Activated CD4-positive, alpha-beta T cell treated with anti-CD3 and anti-CD28 coated beads, Interleukin-2, Interleukin-6, amounts not matched to agents 100 ng/mL and 50 ng/mL, durations not matched to agents 16 hours and 8 hours (primary cell): Measurements from ENCODE around the gene LYST.

Experiments used
- DNase-seq: peaks from one replicate; pipeline ENCODE4 v3.0.0-alpha.2; 2020

The LYST gene

GRCh38 chr1:235883261-235883927 lies 16.7 kb upstream of the LYST start:
- DNase-seq: peak; percentile 46

- DNase-seq: no peak
These were observed 16.1 kb upstream of the LYST start for GRCh38 chr1:235882816-235883215.

DNA sequence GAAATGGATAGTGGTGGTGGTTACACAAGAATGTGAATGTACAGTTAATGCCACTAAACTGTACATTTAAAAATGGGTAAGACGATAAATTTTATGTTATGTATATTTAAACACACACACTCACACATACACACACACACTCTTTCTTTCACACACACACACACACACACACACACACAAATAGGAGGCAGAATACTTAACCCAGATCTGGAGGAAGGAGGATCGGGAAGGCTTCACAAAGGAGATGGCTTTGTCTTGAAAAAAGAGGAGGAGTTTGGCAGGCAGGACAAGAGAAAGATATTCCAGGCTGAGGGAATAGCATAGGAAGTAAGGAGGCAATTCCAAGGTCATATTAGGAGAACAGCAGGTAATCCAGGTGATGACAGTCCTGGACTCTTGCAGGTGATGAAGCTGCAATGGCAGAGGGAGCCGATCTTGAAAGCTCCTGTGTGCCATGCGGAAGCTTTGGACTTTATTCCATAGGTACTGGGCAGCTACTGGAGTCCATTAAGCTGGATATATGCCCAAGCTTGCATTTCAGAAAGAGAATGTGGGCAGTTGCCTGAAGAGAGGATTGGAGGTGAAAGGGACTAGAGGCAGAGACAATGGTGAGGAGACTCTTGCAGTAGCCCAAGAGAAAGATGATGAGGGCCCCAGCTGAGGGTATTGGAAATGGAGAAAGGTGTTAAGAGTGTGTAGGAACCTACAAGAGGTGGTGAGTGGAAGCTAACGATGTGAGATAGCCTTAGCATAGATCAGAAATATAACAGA lies 15.4 kb upstream of the LYST start:
- no peak for DNase-seq

- DNase-seq: no peak
These were observed 11.5 kb upstream of the LYST start for GRCh38 chr1:235878082-235878811.

GRCh38 chr1:235876402-235876841 lies 9.7 kb upstream of the LYST start:
- DNase-seq: no peak

DNA sequence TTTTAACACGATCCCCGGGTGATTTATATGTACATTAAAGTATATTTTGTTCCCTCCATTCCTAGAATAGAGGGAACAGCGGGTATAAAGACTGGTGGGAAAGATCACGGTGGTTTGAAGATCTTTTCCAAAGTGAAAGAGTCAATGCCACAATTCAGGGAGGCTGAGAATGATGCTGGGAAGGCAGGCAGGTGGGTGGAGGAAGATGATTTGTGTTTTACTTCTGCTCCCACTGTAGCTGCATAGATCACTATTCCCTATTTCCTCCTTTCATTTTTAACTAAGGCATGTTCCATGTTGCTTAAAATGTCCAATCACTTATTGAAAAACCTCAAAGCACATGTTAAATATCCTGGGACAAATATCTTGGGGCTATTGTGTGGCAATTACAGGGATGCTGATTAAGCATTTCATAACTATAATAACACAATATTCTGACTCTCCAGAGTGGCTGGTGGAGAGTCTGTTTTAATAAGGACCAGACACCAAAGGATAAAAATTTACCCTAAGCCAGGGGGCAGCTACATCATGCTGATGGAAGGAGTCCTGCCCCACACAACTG lies 8.4 kb upstream of the LYST start:
- no peak for DNase-seq

GRCh38 chr1:235874261-235874660 lies 7.6 kb upstream of the LYST start:
- no peak for DNase-seq

- DNase-seq: no peak
These were observed 6.9 kb upstream of the LYST start for GRCh38 chr1:235873571-235873970.

DNA sequence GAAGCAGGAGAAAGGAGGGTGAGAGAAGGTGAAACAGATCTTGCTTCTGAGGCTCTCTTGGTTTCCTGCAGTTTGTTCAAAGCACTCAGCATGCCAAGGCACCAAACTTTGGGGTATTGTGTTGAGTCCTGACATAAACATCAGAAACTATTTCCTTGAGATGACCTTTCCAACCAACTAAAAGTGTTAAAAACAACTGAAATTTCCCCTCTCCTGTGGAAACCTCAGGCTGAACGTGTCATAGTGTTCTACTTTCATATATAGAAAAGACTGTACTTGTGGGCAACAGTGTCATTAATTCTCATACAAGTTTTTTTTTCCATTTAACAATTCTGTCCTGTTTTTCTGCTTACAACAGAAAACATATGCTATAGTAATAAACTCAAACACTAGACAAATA lies 6.3 kb upstream of the LYST start:
- DNase-seq: peak; percentile 62

GRCh38 chr1:235872270-235872669 lies 5.6 kb upstream of the LYST start:
- no peak for DNase-seq

DNA sequence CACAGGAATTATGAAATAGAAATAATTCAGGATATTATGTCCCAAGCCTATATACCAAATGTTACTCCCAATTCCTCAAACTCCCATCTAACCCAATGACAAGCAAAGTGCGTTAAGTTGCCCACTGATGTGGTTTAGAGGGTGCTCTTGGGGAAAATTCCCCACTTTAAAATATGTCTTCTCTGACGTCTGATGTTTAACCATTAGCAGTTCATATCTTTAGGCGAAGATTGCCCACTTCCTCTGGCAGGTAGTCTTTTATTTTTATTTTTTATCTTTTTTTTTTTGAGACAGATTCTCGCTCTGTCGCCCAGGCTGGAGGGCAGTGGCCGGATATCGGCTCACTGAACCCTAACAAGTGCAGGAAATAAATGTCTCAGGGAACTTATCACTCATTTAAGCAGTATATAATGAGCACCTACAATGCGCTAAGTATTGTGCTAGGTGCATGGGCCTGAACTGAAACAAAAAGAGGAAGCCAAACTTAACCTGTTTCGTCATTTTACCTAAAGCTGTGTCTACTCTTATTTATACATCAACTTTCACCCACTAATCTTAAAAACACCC lies 1.3 kb upstream of the LYST start:
- DNase-seq: peak; percentile 47

- DNase-seq: peak; percentile 99
These were observed 473 bp upstream of the LYST start for GRCh38 chr1:235866913-235867845.

- DNase-seq: no peak
These were observed 1.0 kb downstream of the LYST start for GRCh38 chr1:235865565-235866204.

GRCh38 chr1:235864931-235865525 lies 1.7 kb downstream of the LYST start:
- DNase-seq: no peak

DNA sequence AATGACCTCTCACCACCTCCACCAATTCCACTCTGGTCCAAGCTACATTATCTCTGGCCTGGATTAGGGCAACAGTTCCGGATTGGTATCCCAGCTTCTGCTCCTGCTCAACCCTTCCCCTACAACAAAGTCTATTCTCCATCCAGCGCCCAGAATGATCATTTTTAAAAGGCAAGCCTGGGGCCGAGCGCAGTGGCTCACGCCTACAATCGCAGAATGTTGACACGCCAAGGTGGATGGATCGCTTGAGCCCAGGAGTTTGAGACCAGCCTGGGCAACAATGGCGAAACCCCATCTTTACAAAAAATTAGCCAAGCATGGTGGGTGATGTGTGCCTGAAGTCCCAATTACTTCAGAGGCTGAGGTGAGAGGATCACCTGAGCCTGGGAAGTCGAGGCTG lies 2.2 kb downstream of the LYST start:
- DNase-seq: no peak

DNA sequence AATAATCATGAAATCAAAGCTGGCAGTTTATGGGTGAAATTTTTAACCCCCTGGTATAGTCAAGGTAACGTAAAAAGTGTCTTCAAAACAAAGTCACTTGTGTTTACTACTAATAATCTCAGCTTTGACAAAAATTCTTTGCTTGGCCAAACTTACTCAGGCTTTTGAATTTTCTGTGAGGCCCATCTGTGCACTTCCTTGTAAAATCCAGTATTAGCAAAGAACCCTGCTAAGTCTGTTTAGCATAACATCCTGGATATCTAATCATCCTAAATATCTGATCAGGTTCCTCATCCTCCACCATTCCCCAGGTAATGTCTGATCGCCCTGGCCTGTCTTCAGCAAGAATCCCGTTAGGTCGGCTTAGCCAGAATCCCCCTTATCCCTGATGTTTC lies 3.0 kb downstream of the LYST start:
- no peak for DNase-seq

DNA sequence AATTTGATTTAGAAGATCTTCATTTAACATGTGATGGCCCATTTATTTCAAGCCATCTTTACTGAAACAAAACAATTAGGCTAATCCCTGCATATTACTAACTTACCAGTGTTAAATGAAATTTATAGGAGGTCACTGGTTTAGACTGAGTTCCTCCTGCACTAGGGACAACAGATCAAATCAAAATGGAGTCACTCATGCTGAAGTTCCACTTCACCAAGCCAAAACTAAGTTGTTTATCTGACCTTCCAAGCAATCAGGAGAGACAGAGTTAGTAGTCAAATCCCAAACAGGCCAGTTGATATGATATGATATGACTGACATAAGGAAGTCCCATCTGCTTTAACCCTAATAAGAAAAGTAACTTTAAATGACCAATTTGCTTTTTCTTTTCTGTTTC lies 4.8 kb downstream of the LYST start:
- no peak for DNase-seq

DNA sequence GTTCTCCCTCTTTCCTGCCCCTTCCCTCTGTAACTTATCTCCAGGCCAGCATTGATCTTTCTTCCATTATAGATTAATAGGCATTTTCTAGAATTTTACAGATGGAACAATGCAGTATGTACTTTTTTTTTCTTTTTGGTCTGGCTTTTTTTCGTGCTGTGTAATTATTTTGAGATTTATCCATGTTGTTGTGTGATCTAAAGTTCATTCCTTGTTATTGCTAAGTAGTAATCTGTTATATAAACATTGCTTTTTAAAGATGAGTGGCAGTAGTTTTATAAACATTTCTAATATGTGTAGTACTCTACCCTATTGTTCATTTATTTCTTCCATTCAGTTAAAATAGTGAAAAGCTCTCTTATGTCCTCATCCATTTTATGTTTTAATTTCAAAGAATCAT lies 5.9 kb downstream of the LYST start:
- no peak for DNase-seq

- peak; percentile 61 for DNase-seq
These were observed 6.9 kb downstream of the LYST start for GRCh38 chr1:235859789-235860188.

GRCh38 chr1:235858766-235859165 lies 7.9 kb downstream of the LYST start:
- no peak for DNase-seq

- no peak for DNase-seq
These were observed 8.9 kb downstream of the LYST start for GRCh38 chr1:235857756-235858155.
